NT2/D1 (cell line): ENCODE data around the gene CHST8.

ENCODE experiments used
- YY1 ChIP-seq: IDR thresholded peaks from 2 replicates; pipeline ENCODE4 v1.6.1; 2011; ENCODE audit not compliant: insufficient read length, insufficient read depth
- ZNF274 ChIP-seq: IDR thresholded peaks from 2 replicates; pipeline ENCODE4 v1.6.1; 2011; ENCODE audit warnings: mild to moderate bottlenecking, low read depth, low read length

GRCh38 chr19:33751436-33751770, 129.7 kb downstream of the CHST8 start:
- no peak for TF ChIP-seq ZNF274
- no peak for TF ChIP-seq YY1
